ENCODE results near the gene ZNF135.

ZNF135 gene

DNA sequence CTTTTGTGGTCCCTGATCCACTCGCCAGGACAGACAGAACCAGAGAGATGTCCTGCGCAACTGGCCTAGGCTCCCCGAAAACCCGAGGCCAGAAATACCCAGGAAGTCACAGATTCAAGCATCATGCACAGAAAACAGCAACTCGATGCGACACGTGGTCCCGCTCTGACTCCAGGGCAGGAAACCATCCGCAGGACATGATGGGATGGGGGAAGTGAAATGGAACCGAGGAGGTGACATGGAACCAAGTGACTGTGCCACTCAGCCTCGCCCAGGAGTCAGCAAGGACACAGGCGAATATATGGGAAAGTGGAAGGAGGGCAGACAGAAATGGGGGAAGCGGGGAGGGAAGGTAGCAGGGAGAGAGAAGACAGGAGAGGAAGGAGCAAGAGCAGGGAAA lies 37.8 kb downstream of the ZNF135 start:
- no peak for DNase-seq

DNA sequence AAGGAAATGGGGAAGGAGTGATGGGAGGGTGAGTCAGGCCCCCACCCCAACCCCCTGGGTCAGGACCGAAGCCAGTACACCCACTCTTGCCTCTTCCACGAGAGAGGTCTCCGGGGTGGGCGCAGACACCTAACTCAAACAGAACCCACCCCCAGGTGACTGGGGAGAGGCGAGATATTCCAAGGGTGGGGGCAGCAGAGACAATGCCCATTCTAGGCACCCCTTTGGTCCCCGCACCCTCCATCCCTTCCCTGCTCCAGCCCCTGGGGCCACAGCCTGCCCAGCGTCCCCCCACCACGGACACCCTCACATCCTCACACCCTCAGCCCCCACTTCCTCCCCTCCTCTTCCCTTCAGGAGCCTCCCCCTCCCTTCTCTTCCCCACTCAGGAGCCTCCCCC lies 38.3 kb downstream of the ZNF135 start:
- no peak for DNase-seq

DNA sequence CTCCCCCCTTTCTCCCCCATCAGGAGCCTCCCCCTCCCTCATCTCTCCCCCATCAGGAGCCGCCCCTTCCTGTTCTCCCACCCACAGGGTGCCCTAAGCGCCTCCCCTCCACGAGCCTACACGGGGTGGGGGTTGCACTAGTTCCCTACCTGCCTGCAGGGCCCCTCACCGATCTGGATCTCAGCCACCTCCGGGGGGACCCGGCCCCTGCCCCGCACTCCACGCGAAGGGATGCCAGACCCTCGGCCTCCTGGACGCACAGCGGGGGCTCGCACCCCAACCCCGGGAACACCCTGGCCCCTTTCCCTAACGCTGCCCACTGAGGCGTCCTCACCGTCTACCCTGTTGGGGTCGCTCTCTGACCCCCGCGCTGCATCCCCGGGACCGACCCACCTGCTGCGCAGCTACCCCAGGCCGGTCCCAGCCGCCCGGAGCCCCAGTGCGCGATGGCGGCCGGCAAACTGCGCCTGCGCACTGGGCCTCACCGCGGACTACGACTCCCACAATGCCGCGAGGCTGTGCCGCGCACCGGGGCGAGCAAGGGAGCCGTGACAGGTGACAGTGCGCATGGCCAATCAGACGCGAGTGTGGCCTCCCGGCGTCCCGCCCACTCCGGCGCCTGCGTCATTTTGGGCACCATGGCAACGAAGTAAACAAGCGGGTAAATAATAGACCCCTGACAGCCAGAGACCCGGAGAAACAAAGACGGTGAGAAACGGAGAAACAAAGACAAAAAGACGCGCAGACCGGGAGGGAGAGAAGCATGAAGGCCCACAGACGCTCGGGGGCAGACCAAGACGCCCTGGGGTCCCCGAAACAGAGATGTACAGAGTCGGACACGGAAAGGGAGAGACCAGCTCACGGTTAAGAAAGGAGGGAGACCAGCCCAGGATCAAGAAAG lies 38.9 kb downstream of the ZNF135 start, which contains the start of gene ZSCAN18:
Gene ZSCAN18, minus strand, starts transcription at position 451 of the 901 bp plus-strand sequence. CDS start 7,964 bp downstream, outside the sequence.
- peak; percentile 93 for DNase-seq

DNA sequence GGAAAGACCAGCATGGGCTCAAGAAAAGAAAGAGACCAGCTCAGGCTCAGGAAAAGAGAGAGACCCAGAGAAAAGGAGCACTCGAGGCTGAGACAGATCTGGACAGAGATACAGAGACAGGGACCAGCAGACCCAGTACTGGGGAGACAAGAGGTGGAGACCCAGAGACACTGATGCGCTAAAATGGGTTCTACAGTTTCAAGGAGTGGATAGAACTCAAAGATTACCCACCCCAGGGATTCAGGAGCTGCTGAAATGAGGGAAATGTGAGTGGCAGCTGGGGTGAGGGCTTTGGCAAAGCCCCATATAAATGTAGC lies 39.6 kb downstream of the ZNF135 start:
- DNase-seq: no peak

- DNase-seq: no peak
Measured at GRCh38 chr19:58107778-58108545, 48.9 kb downstream of the ZNF135 start.

DNA sequence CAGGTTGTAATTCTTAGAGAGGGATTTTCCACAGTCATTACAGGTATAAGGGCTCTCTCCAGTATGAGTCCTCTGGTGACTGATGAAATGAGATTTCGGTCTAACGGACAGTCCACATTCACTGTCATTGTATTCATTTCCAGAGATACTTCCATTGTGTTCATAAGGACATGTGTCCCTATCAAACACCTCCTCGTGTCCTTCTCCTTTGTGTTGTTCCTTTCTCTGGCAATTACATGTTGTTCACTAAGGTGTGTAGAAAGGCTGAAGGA lies 49.4 kb downstream of the ZNF135 start:
- DNase-seq: no peak

- DNase-seq: no peak
Measured at GRCh38 chr19:58117841-58118575, 58.9 kb downstream of the ZNF135 start.

GRCh38 chr19:58118979-58119733 lies 60.1 kb downstream of the ZNF135 start:
- DNase-seq: no peak
